HepG2 (cell line): Measurements from ENCODE around the gene ABCG5. TPM values are rescaled to one million over a fixed set of nuclear protein-coding genes. Genes with fewer than 3 reads are reported as not detected.

Experiments
- ASH2L ChIP-seq: fragments of 300-600, 200-600 bp; sonication (generic); IDR thresholded peaks from 2 replicates; pipeline ENCODE4 v1.7.0; 2017; ENCODE audit warnings: low read depth, mild to moderate bottlenecking, moderate library complexity, mixed read lengths, low read length; ENCODE audit not compliant: insufficient read length
- CBX5 ChIP-seq: sonication (generic); formaldehyde crosslinking; IDR thresholded peaks from 2 replicates; pipeline ENCODE4 v1.4.0; 2020; ENCODE audit warnings: missing genetic modification reagents, borderline replicate concordance
- CREBL2 ChIP-seq: sonication (generic); formaldehyde crosslinking; IDR thresholded peaks from 2 replicates; pipeline ENCODE4 v1.8.1; 2023; ENCODE audit warnings: missing genetic modification reagents, mild to moderate bottlenecking, borderline replicate concordance
- FOXP4 ChIP-seq: sonication (generic); formaldehyde crosslinking; IDR thresholded peaks from 2 replicates; pipeline ENCODE4 v1.4.0; 2020; ENCODE audit warnings: missing genetic modification reagents
- HNF1A ChIP-seq, 2 experiments: sonication (generic) in 1 of 2; formaldehyde crosslinking in 1 of 2; IDR thresholded peaks; 2 replicates each; pipeline versions ENCODE4 v1.4.0 to v1.6.1; 2016 to 2020; ENCODE audit warnings: borderline replicate concordance in 1 of 2, low read depth in 1 of 2, mild to moderate bottlenecking in 1 of 2, missing genetic modification reagents in 1 of 2
- HNRNPUL1 ChIP-seq: fragments of 200-400 bp; formaldehyde crosslinking; IDR thresholded peaks from 2 replicates; pipeline ENCODE4 v1.6.1; 2017; ENCODE audit warnings: low read depth, mild to moderate bottlenecking, low read length, moderate library complexity
- JUN ChIP-seq: sonication (generic); formaldehyde crosslinking; IDR thresholded peaks from 2 replicates; pipeline ENCODE4 v1.4.0; 2020; ENCODE audit warnings: mild to moderate bottlenecking, missing genetic modification reagents
- NCOA5 ChIP-seq: sonication (generic); formaldehyde crosslinking; IDR thresholded peaks from 2 replicates; pipeline ENCODE4 v1.4.0; 2020; ENCODE audit warnings: missing genetic modification reagents
- TOE1 ChIP-seq: sonication (generic); formaldehyde crosslinking; IDR thresholded peaks from 2 replicates; pipeline ENCODE4 v1.4.0; 2020; ENCODE audit warnings: mild to moderate bottlenecking, missing genetic modification reagents
- ZFYVE20 ChIP-seq: sonication (generic); formaldehyde crosslinking; IDR thresholded peaks from 2 replicates; pipeline ENCODE4 v1.8.0; 2023; ENCODE audit warnings: low read depth, mild to moderate bottlenecking, moderate library complexity, missing genetic modification reagents, borderline replicate concordance
- ZNF510 ChIP-seq: sonication (generic); formaldehyde crosslinking; IDR thresholded peaks from 2 replicates; pipeline ENCODE4 v1.4.0; 2020; ENCODE audit warnings: low read depth, mild to moderate bottlenecking, missing genetic modification reagents
- ZNF569 ChIP-seq: sonication (generic); formaldehyde crosslinking; IDR thresholded peaks from 2 replicates; pipeline ENCODE4 v1.5.0; 2020; ENCODE audit warnings: mild to moderate bottlenecking, missing genetic modification reagents, moderate library complexity, borderline replicate concordance
- ZNF589 ChIP-seq: sonication (generic); formaldehyde crosslinking; conservative IDR thresholded peaks from 2 replicates; pipeline ENCODE4 v1.8.0; 2022; ENCODE audit warnings: mild to moderate bottlenecking, moderate library complexity, missing genetic modification reagents
- ZNF724P ChIP-seq: sonication (generic); formaldehyde crosslinking; IDR thresholded peaks from 2 replicates; pipeline ENCODE4 v1.8.0; 2022; ENCODE audit warnings: missing genetic modification reagents, borderline replicate concordance
- ZNF816 ChIP-seq: sonication (generic); formaldehyde crosslinking; IDR thresholded peaks from 2 replicates; pipeline ENCODE4 v1.8.0; 2022; ENCODE audit warnings: missing genetic modification reagents, mild to moderate bottlenecking, borderline replicate concordance
- polyA plus RNA-seq, 8 experiments: library from polyadenylated mRNA; depleted of rRNA in 3 of 8; stranded (reverse) in 7 of 8; unstranded in 1 of 8; fragments of >200 nt; fragmentation: Illumina TruSeq in 4 of 8; extraction: Trizol in 4 of 8; gene quantifications; 2 replicates each; pipeline versions ENCODE4 v1.2.1 to v1.2.3, GENCODE V29; 2011 to 2016; ENCODE audit warnings: low read depth in 4 of 8, missing spikeins in 1 of 8, mixed read lengths in 1 of 8; ENCODE audit not compliant: insufficient read depth in 1 of 8
- total RNA-seq, 5 experiments: library from RNA; depleted of rRNA; stranded (reverse); fragments of >200 nt; fragmentation: Illumina TruSeq; extraction: Trizol; gene quantifications; 2 replicates each; pipeline ENCODE4 v1.2.3, GENCODE V29; 2016; ENCODE audit warnings: low read depth in 1 of 5
- TF ChIP-seq, protein P1 (sequence below): sonication (generic); formaldehyde crosslinking; conservative IDR thresholded peaks from 2 replicates; pipeline ENCODE4 v1.4.0; 2020; ENCODE audit warnings: mild to moderate bottlenecking, missing genetic modification reagents, moderate library complexity
- TF ChIP-seq, protein P2 (sequence below): sonication (generic); formaldehyde crosslinking; IDR thresholded peaks from 2 replicates; pipeline ENCODE4 v1.4.0; 2020; ENCODE audit warnings: missing genetic modification reagents

ABCG5 gene
- total and polyA plus RNA-seq, 2 of the 13 experiments (the other 11 are each of a cell fraction or from before 2014, with no cell fraction given): 15.1 to 39.0 TPM

- peak; percentile 76; the same call in 1 of the 2 replicates for TF ChIP-seq HNF1A (IDR thresholded peaks at IDR 0.05; ENCODE audit: low read depth)
- TF ChIP-seq HNF1A (CRISPR knock-in tag; IDR thresholded peaks at IDR 0.05; ENCODE audit: borderline replicate concordance): peak; percentile 8; the same call in 1 of the 2 replicates
- peak; percentile 4; the same call in 1 of the 2 replicates for TF ChIP-seq FOXP4 (CRISPR knock-in tag)
- TF ChIP-seq CREBL2 (CRISPR knock-in tag): no peak
- TF ChIP-seq TOE1: no peak
- TF ChIP-seq CBX5 (CRISPR knock-in tag): no peak
- TF ChIP-seq ZNF816 (CRISPR knock-in tag): no peak
- TF ChIP-seq JUN (CRISPR knock-in tag): no peak
- no peak for TF ChIP-seq ZNF510 (CRISPR knock-in tag)
- peak; percentile 52 for TF ChIP-seq HNRNPUL1
- no peak for TF ChIP-seq ZNF724P
- TF ChIP-seq NCOA5: no peak
- TF ChIP-seq, protein P1, sequence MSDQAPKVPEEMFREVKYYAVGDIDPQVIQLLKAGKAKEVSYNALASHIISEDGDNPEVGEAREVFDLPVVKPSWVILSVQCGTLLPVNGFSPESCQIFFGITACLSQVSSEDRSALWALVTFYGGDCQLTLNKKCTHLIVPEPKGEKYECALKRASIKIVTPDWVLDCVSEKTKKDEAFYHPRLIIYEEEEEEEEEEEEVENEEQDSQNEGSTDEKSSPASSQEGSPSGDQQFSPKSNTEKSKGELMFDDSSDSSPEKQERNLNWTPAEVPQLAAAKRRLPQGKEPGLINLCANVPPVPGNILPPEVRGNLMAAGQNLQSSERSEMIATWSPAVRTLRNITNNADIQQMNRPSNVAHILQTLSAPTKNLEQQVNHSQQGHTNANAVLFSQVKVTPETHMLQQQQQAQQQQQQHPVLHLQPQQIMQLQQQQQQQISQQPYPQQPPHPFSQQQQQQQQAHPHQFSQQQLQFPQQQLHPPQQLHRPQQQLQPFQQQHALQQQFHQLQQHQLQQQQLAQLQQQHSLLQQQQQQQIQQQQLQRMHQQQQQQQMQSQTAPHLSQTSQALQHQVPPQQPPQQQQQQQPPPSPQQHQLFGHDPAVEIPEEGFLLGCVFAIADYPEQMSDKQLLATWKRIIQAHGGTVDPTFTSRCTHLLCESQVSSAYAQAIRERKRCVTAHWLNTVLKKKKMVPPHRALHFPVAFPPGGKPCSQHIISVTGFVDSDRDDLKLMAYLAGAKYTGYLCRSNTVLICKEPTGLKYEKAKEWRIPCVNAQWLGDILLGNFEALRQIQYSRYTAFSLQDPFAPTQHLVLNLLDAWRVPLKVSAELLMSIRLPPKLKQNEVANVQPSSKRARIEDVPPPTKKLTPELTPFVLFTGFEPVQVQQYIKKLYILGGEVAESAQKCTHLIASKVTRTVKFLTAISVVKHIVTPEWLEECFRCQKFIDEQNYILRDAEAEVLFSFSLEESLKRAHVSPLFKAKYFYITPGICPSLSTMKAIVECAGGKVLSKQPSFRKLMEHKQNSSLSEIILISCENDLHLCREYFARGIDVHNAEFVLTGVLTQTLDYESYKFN (CRISPR knock-in tag): 0 out of 2 replicates have a peak, but pooled peaks have one; percentile 10
- TF ChIP-seq ZNF589 (CRISPR knock-in tag): no peak
- peak; percentile 54 for TF ChIP-seq ASH2L
- TF ChIP-seq, protein P2, sequence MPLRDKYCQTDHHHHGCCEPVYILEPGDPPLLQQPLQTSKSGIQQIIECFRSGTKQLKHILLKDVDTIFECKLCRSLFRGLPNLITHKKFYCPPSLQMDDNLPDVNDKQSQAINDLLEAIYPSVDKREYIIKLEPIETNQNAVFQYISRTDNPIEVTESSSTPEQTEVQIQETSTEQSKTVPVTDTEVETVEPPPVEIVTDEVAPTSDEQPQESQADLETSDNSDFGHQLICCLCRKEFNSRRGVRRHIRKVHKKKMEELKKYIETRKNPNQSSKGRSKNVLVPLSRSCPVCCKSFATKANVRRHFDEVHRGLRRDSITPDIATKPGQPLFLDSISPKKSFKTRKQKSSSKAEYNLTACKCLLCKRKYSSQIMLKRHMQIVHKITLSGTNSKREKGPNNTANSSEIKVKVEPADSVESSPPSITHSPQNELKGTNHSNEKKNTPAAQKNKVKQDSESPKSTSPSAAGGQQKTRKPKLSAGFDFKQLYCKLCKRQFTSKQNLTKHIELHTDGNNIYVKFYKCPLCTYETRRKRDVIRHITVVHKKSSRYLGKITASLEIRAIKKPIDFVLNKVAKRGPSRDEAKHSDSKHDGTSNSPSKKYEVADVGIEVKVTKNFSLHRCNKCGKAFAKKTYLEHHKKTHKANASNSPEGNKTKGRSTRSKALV (CRISPR knock-in tag): no peak
- no peak for TF ChIP-seq ZFYVE20 (CRISPR knock-in tag)
- no peak for TF ChIP-seq ZNF569 (CRISPR knock-in tag)
Measured at GRCh38 chr2:43806719-43807031, 32.0 kb downstream of the ABCG5 start (continued).
